Esophagus squamous epithelium (tissue), 5 donors: ENCODE data around the gene DNAL1. TPM values are rescaled to one million over a fixed set of nuclear protein-coding genes. Genes with fewer than 3 reads are reported as not detected.

Experiments
- DNase-seq: peaks from one replicate; lab custom pipeline; 2025; lab: John Stamatoyannopoulos, UW
- H3K27ac ChIP-seq, 4 donors: fragments of 200-600 bp; sonication (generic); one replicate each; pipeline ENCODE4 v1.5.1; 2016 to 2019; ENCODE audit warnings: mild to moderate bottlenecking in 1 of 4
- H3K27me3 ChIP-seq, 4 donors: fragments of 200-600 bp; sonication (generic); 1 replicate in 3 of 4; 2 replicates in 1 of 4; pipeline versions ENCODE4 v1.5.1 to v1.6.0; 2017 to 2021; ENCODE audit warnings: antibody characterized with exemption in 1 of 4
- H3K36me3 ChIP-seq, 3 donors: fragments of 200-600 bp; sonication (generic); one replicate each; pipeline ENCODE4 v1.5.1; 2016 to 2019
- H3K4me1 ChIP-seq, 3 donors: fragments of 200-600 bp; sonication (generic); one replicate each; pipeline ENCODE4 v1.5.1; 2017 to 2019
- H3K4me3 ChIP-seq, 4 donors: fragments of 200-600 bp; sonication (generic); 1 replicate in 3 of 4; 2 replicates in 1 of 4; pipeline ENCODE4 v1.5.1; 2016 to 2019; ENCODE audit warnings: mild to moderate bottlenecking in 2 of 4, moderate library complexity in 1 of 4
- H3K9me3 ChIP-seq, 3 donors: fragments of 200-600 bp; sonication (generic); one replicate each; pipeline ENCODE4 v1.5.1; 2016 to 2019
- POLR2A ChIP-seq, 4 donors: fragments of 450-650 bp; IDR thresholded peaks; one replicate each; pipeline ENCODE4 v1.6.1; 2017; ENCODE audit warnings: antibody characterized with exemption in 4 of 4, mild to moderate bottlenecking in 4 of 4, moderate library complexity in 3 of 4
- WGBS, 2 donors: methylation state at CpG; one replicate each; pipeline ENCODE4 v1.1.5; 2018; 5-methylcytosine and 5-hydroxymethylcytosine counted together
- intact Hi-C: fragments of 100-400 bp; cut with DNase I; formaldehyde crosslinking; loops from one replicate; pipeline ENCODE4 v1.15.0; 2022
- total RNA-seq, 4 donors: library from RNA; depleted of rRNA; stranded (reverse); fragments of >200 nt; gene quantifications; one replicate each; pipeline ENCODE4 v1.1.0, GENCODE V29; 2016
- TF ChIP-seq, protein P1 (sequence below), 6 experiments: fragments of 450-650 bp in 4 of 6; fragments of 200-600 bp in 2 of 6; sonication (generic) in 2 of 6; IDR thresholded peaks; one replicate each; pipeline ENCODE4 v1.5.1; 2016 to 2019; ENCODE audit warnings: antibody characterized with exemption in 6 of 6, mild to moderate bottlenecking in 4 of 6, moderate library complexity in 4 of 6
- donor health status: DM: yes; HTN: yes; CAD: no.

The DNAL1 gene
- total RNA-seq, 4 donors from 2014 or later: 1.8 to 6.4 (median 4.1) TPM

DNA sequence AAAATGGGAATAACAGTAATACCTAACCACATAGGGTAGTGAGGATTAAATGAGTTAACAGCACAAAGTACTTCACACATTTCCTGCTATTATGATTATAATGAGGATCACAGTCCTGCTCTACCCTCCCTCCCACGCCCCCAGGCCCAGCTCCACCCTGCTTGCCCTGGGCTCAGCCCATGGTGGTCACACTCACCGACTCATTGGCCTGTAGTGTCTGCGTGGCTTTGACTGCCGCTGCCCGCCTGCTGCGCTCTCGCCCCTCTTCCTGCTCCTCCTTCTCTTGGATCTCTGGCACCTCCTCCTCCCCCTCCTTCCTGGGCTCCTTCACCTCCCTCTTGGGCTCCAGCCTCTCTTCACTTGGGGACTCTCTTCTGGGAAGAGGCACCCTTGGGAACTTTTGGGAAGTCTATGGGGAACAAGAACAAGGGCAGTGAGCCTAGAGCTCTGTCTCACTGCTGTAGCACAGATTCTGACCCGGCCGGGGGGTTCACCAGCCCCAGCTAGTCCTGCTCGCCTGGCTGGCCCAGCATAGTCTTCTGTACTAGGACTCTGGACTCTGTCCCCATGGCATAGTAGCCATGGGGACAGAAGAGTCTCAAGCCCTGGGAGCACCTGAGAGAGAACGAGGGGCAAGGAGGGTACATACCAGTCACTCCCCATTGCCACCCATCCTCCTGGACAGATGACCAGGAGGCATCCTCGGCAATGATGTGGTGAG lies 76.5 kb downstream of the DNAL1 start:
- H3K4me1 ChIP-seq: peaks cover 7 to 66% (median 37%) of the 10 kb centered on the region in 3 donors
- WGBS, 2 donors: 87 to 88% methylated on average over 9 to 12 of the region's 12 CpGs
- TF ChIP-seq POLR2A (IDR thresholded peaks at IDR 0.05): no peak
- TF ChIP-seq, protein P1, sequence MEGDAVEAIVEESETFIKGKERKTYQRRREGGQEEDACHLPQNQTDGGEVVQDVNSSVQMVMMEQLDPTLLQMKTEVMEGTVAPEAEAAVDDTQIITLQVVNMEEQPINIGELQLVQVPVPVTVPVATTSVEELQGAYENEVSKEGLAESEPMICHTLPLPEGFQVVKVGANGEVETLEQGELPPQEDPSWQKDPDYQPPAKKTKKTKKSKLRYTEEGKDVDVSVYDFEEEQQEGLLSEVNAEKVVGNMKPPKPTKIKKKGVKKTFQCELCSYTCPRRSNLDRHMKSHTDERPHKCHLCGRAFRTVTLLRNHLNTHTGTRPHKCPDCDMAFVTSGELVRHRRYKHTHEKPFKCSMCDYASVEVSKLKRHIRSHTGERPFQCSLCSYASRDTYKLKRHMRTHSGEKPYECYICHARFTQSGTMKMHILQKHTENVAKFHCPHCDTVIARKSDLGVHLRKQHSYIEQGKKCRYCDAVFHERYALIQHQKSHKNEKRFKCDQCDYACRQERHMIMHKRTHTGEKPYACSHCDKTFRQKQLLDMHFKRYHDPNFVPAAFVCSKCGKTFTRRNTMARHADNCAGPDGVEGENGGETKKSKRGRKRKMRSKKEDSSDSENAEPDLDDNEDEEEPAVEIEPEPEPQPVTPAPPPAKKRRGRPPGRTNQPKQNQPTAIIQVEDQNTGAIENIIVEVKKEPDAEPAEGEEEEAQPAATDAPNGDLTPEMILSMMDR (IDR thresholded peaks at IDR 0.05): no peak
- no peak overlapping the region for H3K4me3 ChIP-seq
- intact Hi-C loops: no loop called here
- H3K27ac ChIP-seq: peak overlapping the region in 2 of 4 donors; percentile 28 to 82
- no peak for DNase-seq
- peaks cover 56 to 100% (median 62%) of the 10 kb centered on the region in 3 donors for H3K36me3 ChIP-seq
- H3K9me3 ChIP-seq: no peaks in the 10 kb centered on the region
- no peaks in the 10 kb centered on the region for H3K27me3 ChIP-seq

DNA sequence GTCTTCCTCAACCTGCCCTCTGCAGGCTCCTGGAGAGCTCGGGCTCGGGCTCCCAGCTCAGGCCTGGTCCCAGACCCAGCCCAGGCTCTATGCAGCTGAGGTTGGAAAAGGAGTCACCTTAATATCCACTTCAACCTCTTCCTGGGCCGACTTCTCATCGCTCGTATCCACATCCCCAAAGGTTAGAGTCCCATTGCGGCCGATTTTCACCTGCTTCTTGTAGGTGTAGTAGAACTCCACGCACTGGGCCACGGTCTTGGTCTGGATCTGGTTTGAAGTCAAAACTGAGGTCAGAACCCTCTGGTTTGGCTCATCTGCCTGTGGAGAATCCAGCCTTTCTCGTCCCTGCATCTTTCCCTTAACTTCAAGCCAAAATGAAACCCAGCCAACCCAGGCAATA lies 77.8 kb downstream of the DNAL1 start:
- no peaks in the 10 kb centered on the region for H3K27me3 ChIP-seq
- no peaks in the 10 kb centered on the region for H3K9me3 ChIP-seq
- peaks cover 64 to 100% (median 76%) of the 10 kb centered on the region in 3 donors for H3K36me3 ChIP-seq
- DNase-seq: no peak
- H3K27ac ChIP-seq: peak overlapping the region in 1 of 4 donors; percentile 81
- WGBS, 2 donors: 81 to 94% methylated on average over 9 to 10 of the region's 10 CpGs
- peaks cover 11 to 70% (median 45%) of the 10 kb centered on the region in 3 donors for H3K4me1 ChIP-seq
- H3K4me3 ChIP-seq: no peak overlapping the region
- TF ChIP-seq POLR2A (IDR thresholded peaks at IDR 0.05): no peak
- TF ChIP-seq, protein P1 (IDR thresholded peaks at IDR 0.05): no peak
- intact Hi-C loops: no loop called here

DNA sequence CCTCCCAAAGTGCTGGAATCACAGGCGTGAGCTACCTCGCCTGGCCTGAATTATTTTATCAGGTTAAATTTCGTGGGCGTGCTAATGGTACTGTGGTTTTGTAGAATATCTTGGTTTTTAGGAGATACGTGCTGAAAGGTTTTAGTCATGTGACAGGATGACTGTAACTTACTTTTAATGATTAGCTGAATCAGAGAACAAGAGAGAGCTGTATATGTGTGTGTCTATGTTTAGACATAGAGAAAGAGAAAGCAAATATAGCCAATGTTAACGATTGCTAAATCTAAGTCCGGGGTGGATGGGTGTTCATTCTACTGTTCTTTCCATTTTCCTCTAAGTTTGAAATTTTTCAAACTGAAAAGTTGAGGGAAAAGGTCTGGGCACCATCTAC lies 78.6 kb downstream of the DNAL1 start:
- TF ChIP-seq, protein P1 (IDR thresholded peaks at IDR 0.05): no peak
- no peak for TF ChIP-seq POLR2A (IDR thresholded peaks at IDR 0.05)
- H3K27me3 ChIP-seq: no peaks in the 10 kb centered on the region
- peaks cover 13 to 70% (median 48%) of the 10 kb centered on the region in 3 donors for H3K4me1 ChIP-seq
- intact Hi-C loops: no loop called here
- H3K36me3 ChIP-seq: peaks cover 60 to 100% (median 69%) of the 10 kb centered on the region in 3 donors
- no peak for DNase-seq
- H3K4me3 ChIP-seq: peak overlapping the region in 1 of 4 donors; percentile 35
- H3K9me3 ChIP-seq: no peaks in the 10 kb centered on the region
- H3K27ac ChIP-seq: peak overlapping the region; percentile 64 to 87 (median 82)
- 69 to 75% methylated on average over 7 of the region's 7 CpGs for WGBS, 2 donors

DNA sequence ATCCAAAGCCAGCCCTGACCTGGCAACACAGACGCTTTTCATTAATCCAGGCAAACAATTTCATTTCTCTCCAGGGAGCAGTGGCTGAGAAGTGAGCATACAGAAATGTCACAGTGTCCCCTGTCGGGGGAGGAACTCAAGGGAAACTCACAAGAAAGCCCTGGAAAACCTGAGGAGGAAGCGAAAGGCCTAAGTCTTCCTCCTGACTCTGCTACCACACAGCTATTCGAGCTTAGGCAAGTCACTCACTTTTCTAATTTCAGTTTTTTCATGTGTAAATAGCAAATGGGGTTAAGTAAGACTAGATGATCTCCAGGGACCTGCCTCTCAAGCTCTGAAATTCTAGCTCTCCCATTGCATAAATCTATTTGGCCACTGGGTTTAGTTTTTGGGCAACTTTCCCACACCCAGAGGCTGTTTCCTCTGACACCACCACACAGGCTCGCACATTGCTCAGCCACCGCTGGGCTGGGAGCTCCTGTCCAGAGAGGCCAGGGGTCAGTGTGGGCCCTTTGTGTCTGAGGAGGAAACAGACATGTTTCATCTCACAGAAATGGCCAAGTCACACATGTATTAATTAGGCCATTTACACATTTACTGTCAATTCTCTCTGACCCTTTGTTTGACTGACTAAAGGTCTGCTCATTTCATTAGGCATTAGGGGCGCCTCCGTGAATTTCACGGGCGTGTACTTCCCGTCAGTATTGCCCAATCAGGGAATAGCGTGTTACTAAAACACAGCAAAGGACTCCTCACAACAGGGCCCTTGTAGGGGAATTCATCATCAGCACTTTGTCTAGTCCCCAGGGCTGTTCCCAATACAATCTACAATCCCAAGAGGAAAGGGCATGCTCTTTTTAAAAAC lies 79.2 kb downstream of the DNAL1 start:
- no peak for DNase-seq
- Histone ChIP-seq H3K27me3 (no peaks in the 10 kb centered on the region), H3K27ac (peak overlapping the region; percentile 64 to 87 (median 82)), H3K4me1 (peaks cover 9 to 70% (median 54%) of the 10 kb centered on the region in 3 donors), H3K36me3 (peaks cover 54 to 98% (median 65%) of the 10 kb centered on the region in 3 donors), H3K4me3 (peak overlapping the region in 1 of 4 donors; percentile 35), H3K9me3 (no peaks in the 10 kb centered on the region)
- intact Hi-C loops: no loop called here
- no peak for TF ChIP-seq POLR2A (IDR thresholded peaks at IDR 0.05)
- TF ChIP-seq, protein P1 (IDR thresholded peaks at IDR 0.05): peak in 3 of 6 experiments; percentile 17 to 42 (median 27)
- WGBS, 2 donors: 28 to 31% methylated on average over 11 to 12 of the region's 12 CpGs
